Left ventricle myocardium superior (tissue), 1 donor: Measurements from ENCODE around the gene EXOC6. TPM values are rescaled to one million over a fixed set of nuclear protein-coding genes. Genes with fewer than 3 reads are reported as not detected.

Experiments
- ATAC-seq: fragments of 200-7000 bp; cut with Tn5 transposase; one replicate; pipeline ENCODE4 v1.9.1; 2020; ENCODE audit warnings: mild to moderate bottlenecking, moderate library complexity
- DNase-seq: peaks from one replicate; pipeline ENCODE4 v3.0.0-alpha.2; 2020
- intact Hi-C: fragments of 100-400 bp; cut with micrococcal nuclease; formaldehyde crosslinking; loops from one replicate; pipeline ENCODE4 v1.11.0; 2022
- total RNA-seq: library from RNA; stranded (reverse); fragmentation: NEBNext Ultra II Directional; extraction: Animal tissue kit (Norgen Biotek cat#: 25700); gene quantifications from one replicate; pipeline ENCODE4 v1.2.1, GENCODE V29; 2021
- donor health status: DM: no; HTN: yes; CAD: no; lungs with severe emphysema.

The EXOC6 gene
- total RNA-seq, 1 donor from 2014 or later = 9.2 TPM

DNA sequence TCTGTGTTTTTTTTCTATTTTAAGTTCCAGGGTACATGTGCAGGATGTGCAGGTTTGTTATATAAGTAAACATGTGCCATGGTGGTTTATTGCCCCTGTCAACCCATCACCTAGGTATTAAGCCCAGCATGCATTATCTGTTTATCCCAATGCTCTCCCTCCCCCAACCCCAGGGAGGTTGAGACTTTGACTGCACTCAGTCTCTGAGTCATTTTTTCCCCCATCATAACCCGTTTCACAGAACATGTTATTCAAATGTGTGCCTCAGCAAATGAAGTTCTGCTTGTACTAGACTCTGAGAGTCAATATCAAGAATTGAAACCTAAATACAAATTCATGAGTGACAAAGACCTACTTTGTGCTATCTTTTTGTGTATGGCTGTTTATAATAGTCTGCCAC is 142.3 kb downstream of the EXOC6 start:
- DNase-seq = no peak
- no peak for ATAC-seq
- intact Hi-C loops = no loop called here

- intact Hi-C loops = no loop called here
- no peak for ATAC-seq
- no peak for DNase-seq
Measured at GRCh38 chr10:92991513-92991912, 143.2 kb downstream of the EXOC6 start.

DNA sequence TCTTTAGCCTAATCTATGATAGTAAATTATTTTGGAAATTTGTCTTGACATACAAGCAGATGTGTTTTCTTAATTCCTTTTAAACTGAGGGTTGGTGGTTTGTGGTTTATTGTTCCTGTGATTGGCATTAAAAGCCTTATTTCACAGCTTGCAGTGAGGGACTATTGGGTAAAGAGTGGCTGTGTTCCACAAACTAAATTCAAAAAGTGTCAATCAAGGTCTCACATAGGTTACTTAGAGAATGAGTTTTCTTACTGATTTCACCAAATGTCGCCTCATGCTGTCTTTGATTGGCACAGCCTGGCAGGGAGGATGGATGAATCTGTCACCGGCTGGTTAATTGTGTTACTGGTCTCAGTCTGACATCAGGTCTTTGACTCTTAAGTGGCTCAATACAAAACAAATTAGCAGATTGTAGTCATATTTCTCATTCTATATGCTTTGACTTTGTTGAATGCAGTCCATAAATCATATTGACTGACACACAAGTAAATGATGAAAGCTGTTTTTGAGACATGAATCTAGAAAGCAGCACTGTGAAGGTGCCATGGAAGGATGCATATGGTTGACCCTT is 145.5 kb downstream of the EXOC6 start:
- intact Hi-C loops = no loop called here
- DNase-seq (no peak), ATAC-seq (no peak)

DNA sequence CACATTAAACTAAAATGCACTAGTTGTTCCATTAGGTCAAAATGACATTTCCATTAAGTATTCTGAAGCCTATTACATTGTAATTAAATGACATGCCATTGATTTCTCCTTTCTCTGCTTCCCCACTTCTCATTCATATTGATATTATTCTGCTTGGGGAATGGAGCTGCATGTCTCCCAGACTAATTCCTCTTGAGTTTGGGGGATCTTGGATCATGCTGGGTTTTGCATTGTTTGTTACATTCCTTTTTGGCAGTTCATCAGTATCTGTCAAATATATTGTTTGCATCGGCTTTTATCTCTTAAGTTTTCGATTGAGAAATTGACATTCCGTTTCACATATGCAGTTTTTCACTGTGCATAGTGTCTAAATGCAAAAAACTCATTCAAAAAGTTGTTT is 147.2 kb downstream of the EXOC6 start:
- no peak for ATAC-seq
- intact Hi-C loops = no loop called here
- DNase-seq = no peak

- ATAC-seq (peak; percentile 59), DNase-seq (no peak)
- intact Hi-C loops = no loop called here
Measured at GRCh38 chr10:92997620-92998019, 149.3 kb downstream of the EXOC6 start.

DNA sequence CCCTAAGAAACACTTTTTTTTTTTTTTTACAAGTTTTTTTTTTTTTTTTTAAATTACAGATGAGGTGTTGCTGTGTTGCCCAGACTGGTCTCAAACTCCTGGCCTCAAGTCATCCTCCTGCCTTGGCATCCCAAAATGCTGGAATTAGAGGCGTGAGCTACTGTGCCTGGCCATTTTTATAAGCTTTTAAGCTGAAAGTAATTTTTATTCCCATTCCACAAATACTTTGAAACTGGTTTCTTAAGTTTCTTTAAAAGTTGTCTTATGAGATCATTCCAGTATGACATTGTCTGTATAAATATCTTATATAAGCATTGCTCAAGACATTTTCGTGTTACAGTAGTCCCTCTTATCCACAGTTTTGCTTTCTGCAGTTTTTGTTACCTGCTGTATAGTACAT is 150.9 kb downstream of the EXOC6 start:
- no peak for ATAC-seq
- DNase-seq = no peak
- intact Hi-C loops = no loop called here

- ATAC-seq (no peak), DNase-seq (no peak)
- intact Hi-C loops = no loop called here
Measured at GRCh38 chr10:93006435-93007039, 158.2 kb downstream of the EXOC6 start.

DNA sequence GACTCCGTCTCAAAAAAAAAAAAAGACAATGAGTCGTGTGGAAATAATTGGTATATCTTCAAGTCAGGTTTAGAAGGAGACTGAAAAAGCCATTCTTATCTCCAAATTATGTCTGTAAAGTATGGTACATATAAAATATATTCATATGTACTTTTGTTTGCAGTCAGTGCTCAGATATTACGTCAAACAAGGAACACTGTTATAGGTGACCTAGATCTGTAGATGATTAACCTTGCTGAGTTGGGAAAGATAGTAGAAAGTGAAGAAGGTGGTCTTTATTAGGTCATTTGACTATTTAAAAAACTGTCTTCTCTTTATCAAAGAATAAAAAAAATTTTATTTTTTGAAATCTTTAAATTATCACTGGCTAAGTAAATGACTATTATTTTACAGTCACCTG is 167.4 kb downstream of the EXOC6 start:
- intact Hi-C loops = no loop called here
- ATAC-seq = no peak
- DNase-seq = no peak

DNA sequence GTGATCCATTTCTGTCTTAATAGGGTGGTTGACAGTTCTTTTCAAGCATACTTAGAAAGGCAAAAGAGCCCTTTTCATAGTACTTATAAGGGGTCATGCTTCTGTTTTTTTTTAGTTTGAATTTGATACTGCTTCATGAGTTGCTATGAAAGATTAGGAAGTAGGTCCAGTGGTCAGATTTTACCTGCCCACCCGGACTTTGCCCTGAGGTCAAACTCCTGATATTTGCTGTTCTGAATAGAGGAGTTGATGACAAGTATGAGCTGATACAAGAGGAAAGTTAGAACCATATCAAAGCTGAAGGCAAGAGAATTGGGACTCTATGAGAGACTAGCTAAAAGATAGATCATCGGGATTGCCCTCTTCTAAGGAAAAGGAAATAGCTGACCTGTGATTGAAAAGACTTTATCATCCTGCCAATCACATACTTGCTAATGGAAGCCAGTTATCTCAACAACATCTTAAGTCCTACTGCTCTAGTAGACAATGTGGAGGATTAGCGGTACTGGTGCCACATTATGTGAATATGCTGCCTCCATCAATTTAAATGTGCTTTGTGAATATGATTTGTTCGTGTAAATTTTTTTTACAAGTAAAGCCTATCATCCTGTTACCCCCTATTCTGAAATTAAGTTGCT is 174.8 kb downstream of the EXOC6 start:
- ATAC-seq = no peak

DNA sequence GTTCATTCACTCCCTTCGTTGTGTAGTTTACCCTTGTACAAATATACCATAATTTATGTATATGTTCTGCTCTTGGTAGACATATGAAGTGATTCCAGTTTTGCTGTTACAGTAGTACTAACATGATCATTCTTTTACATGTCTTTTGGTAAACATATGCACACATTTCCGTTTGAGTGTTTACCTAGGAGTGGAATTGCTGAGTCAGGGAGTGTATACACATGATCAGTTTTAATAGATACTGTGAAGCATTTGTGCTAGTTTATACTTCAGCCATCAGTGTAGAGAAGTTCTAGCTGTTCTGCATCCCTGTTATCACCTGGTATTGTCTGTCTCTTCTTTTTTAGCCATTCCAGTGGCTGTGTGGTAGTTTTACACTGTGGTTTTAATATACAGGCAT is 177.8 kb downstream of the EXOC6 start:
- ATAC-seq = no peak
- intact Hi-C loops = no loop called here
- no peak for DNase-seq

More for the DNA sequence above, 174.8 kb downstream of the EXOC6 start:
- intact Hi-C loops = no loop called here
- DNase-seq = no peak

- ATAC-seq (no peak), DNase-seq (no peak)
- intact Hi-C loops = no loop called here
Measured at GRCh38 chr10:93027508-93027907, 179.2 kb downstream of the EXOC6 start.

DNA sequence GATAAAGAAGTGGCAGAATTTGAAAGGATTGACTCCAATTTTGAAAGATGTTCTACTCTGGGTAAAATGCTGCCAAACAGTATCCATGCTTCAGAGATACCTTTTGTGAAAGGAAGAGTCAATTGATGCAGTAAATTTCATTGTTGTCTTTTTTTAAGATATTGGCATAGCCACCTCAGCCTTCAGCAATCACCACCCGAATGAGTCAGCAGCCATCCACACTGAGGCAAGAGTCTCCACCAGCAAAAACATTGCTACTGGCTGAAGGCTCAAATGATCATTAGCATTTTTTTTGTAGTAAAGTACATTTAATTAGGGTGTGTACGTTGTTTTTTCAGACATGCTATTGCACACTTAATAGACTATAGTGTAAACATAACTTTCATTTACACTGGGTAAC is 180.6 kb downstream of the EXOC6 start:
- intact Hi-C loops = no loop called here
- no peak for DNase-seq
- no peak for ATAC-seq

GRCh38 chr10:93030409-93030808 is 182.1 kb downstream of the EXOC6 start:
- DNase-seq (no peak), ATAC-seq (no peak)
- intact Hi-C loops = no loop called here

DNA sequence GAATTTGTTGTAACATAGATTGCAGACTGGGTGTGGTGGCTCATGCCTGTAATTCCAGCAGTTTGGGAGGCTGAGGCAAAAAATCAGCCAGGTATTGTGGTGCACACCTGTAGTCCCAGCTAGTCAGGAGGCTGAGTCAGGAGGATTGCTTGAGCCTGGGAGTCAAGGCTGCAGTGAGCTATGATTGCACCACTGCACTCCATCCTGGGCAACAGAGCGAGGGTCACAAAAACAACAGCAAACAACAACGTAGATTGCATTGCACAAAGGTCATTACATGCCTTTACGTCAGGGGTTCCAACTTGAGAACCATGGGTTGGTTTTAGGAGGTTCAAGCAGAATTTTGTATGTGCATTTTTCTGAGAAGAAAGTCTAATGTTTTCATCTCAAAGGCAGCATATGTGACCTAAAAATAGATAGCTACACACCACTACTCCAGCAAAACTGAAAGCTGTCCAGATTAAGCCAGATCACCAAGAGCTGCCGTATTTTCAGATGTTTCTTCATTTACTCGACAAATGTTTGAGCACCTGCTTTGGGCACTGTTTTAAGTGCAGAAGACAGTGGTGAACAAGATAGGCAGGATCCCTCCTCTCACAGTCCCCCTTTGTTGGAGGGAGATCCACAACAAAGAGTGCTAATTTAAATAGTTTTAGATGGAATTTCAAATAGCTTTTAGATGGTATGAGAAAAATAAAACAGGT is 183.9 kb downstream of the EXOC6 start:
- intact Hi-C loops = no loop called here
- ATAC-seq = no peak
- no peak for DNase-seq

- ATAC-seq (no peak), DNase-seq (no peak)
- intact Hi-C loops = no loop called here
Measured at GRCh38 chr10:93032809-93033137, 184.5 kb downstream of the EXOC6 start.

DNA sequence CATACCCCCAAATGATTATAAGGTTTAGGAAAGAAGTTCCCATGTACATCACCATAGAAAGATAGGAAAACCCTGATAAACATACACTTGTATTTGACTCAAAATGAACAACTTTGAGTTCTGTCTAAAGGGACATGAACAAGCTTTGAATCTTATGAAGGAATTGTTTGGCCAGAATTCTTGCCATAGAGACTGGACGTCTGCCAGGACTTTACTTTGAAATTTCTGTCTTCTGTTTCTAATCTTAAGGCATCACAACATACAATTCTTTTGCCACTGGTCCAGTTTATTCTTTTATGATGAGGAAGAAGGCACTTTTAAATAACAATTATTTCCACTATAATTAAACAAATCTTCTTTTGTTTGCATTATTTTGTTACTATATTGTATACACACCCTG is 186.1 kb downstream of the EXOC6 start:
- intact Hi-C loops = no loop called here
- DNase-seq (no peak), ATAC-seq (no peak)

- intact Hi-C loops = no loop called here
- no peak for ATAC-seq
- no peak for DNase-seq
Measured at GRCh38 chr10:93039110-93039509, 190.8 kb downstream of the EXOC6 start.

DNA sequence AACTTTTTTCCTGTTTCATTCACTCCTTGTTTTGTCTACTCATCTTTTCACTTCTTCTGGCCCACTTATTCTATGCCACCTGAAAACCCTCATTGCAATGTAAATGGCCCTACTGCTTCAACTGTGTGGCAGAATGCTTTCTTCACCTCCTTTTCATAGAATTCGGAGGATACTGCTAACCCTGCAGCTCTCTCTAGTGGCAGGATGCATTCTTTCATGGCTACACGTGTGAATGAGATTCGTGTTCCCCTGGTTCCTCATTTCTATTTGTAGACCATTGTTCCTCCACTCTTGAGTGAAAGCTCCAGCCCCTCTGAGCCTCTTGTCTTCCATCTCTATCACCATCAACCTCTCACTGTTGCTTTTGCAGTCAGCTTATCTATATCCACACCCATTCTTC is 191.4 kb downstream of the EXOC6 start:
- ATAC-seq (no peak), DNase-seq (no peak)
- intact Hi-C loops = no loop called here

GRCh38 chr10:93054486-93054885 is 206.2 kb downstream of the EXOC6 start:
- intact Hi-C loops = no loop called here
- DNase-seq = no peak
- no peak for ATAC-seq

- ATAC-seq (no peak), DNase-seq (no peak)
- intact Hi-C loops = no loop called here
Measured at GRCh38 chr10:93058139-93058538, 209.8 kb downstream of the EXOC6 start.
